Esophagus squamous epithelium (tissue), 5 donors: ENCODE data around the gene CHST3. TPM values are rescaled to one million over a fixed set of nuclear protein-coding genes. Genes with fewer than 3 reads are reported as not detected.

ENCODE experiments used
- DNase-seq: peaks from one replicate; lab custom pipeline; 2025; lab: John Stamatoyannopoulos, UW
- H3K27ac ChIP-seq, 4 donors: fragments of 200-600 bp; sonication (generic); one replicate each; pipeline ENCODE4 v1.5.1; 2016 to 2019; ENCODE audit warnings: mild to moderate bottlenecking in 1 of 4
- H3K27me3 ChIP-seq, 4 donors: fragments of 200-600 bp; sonication (generic); 1 replicate in 3 of 4; 2 replicates in 1 of 4; pipeline versions ENCODE4 v1.5.1 to v1.6.0; 2017 to 2021; ENCODE audit warnings: antibody characterized with exemption in 1 of 4
- H3K36me3 ChIP-seq, 3 donors: fragments of 200-600 bp; sonication (generic); one replicate each; pipeline ENCODE4 v1.5.1; 2016 to 2019
- H3K4me1 ChIP-seq, 3 donors: fragments of 200-600 bp; sonication (generic); one replicate each; pipeline ENCODE4 v1.5.1; 2017 to 2019
- H3K4me3 ChIP-seq, 4 donors: fragments of 200-600 bp; sonication (generic); 1 replicate in 3 of 4; 2 replicates in 1 of 4; pipeline ENCODE4 v1.5.1; 2016 to 2019; ENCODE audit warnings: mild to moderate bottlenecking in 2 of 4, moderate library complexity in 1 of 4
- H3K9me3 ChIP-seq, 3 donors: fragments of 200-600 bp; sonication (generic); one replicate each; pipeline ENCODE4 v1.5.1; 2016 to 2019
- POLR2A ChIP-seq, 4 donors: fragments of 450-650 bp; IDR thresholded peaks; one replicate each; pipeline ENCODE4 v1.6.1; 2017; ENCODE audit warnings: antibody characterized with exemption in 4 of 4, mild to moderate bottlenecking in 4 of 4, moderate library complexity in 3 of 4
- WGBS, 2 donors: methylation state at CpG; one replicate each; pipeline ENCODE4 v1.1.5; 2018; 5-methylcytosine and 5-hydroxymethylcytosine counted together
- intact Hi-C: fragments of 100-400 bp; cut with DNase I; formaldehyde crosslinking; loops from one replicate; pipeline ENCODE4 v1.15.0; 2022
- total RNA-seq, 4 donors: library from RNA; depleted of rRNA; stranded (reverse); fragments of >200 nt; gene quantifications; one replicate each; pipeline ENCODE4 v1.1.0, GENCODE V29; 2016
- TF ChIP-seq, protein P1 (sequence below), 6 experiments: fragments of 450-650 bp in 4 of 6; fragments of 200-600 bp in 2 of 6; sonication (generic) in 2 of 6; IDR thresholded peaks; one replicate each; pipeline ENCODE4 v1.5.1; 2016 to 2019; ENCODE audit warnings: antibody characterized with exemption in 6 of 6, mild to moderate bottlenecking in 4 of 6, moderate library complexity in 4 of 6
- donor health status: DM: yes; HTN: yes; CAD: no.

The CHST3 gene
- total RNA-seq, 4 donors from 2014 or later = 5.3 to 15.4 (median 9.6) TPM

DNA sequence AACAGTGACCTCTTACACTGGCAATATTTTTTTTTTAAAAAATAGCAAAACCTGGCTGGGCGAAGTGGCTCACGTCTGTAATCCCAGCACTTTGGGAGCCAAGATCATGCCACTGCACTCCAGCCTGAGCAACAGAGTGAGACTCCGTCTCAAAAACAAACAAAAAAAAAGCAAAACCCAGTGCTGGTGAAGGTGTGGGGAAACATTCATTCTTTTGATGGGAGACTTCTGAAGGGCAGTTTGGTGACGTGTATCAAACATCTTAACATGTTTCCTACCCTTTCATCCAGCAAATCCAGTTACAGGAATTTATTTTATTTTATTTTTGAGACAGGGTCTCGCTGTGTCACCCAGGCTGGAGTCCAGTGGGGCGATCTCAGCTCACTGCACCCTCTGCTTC, 58.0 kb downstream of the CHST3 start:
- 79 to 85% methylated on average over 6 of the region's 6 CpGs for WGBS, 2 donors
- intact Hi-C loops = no loop called here
- H3K27ac ChIP-seq = no peak overlapping the region
- no peak overlapping the region for H3K4me3 ChIP-seq
- no peaks in the 10 kb centered on the region for H3K27me3 ChIP-seq
- H3K9me3 ChIP-seq = no peaks in the 10 kb centered on the region
- peaks cover 0 to 35% (median 12%) of the 10 kb centered on the region in 3 donors for H3K4me1 ChIP-seq
- no peak for TF ChIP-seq POLR2A (IDR thresholded peaks at IDR 0.05)
- TF ChIP-seq, protein P1, sequence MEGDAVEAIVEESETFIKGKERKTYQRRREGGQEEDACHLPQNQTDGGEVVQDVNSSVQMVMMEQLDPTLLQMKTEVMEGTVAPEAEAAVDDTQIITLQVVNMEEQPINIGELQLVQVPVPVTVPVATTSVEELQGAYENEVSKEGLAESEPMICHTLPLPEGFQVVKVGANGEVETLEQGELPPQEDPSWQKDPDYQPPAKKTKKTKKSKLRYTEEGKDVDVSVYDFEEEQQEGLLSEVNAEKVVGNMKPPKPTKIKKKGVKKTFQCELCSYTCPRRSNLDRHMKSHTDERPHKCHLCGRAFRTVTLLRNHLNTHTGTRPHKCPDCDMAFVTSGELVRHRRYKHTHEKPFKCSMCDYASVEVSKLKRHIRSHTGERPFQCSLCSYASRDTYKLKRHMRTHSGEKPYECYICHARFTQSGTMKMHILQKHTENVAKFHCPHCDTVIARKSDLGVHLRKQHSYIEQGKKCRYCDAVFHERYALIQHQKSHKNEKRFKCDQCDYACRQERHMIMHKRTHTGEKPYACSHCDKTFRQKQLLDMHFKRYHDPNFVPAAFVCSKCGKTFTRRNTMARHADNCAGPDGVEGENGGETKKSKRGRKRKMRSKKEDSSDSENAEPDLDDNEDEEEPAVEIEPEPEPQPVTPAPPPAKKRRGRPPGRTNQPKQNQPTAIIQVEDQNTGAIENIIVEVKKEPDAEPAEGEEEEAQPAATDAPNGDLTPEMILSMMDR (IDR thresholded peaks at IDR 0.05) = no peak
- H3K36me3 ChIP-seq = no peaks in the 10 kb centered on the region
- DNase-seq = no peak

DNA sequence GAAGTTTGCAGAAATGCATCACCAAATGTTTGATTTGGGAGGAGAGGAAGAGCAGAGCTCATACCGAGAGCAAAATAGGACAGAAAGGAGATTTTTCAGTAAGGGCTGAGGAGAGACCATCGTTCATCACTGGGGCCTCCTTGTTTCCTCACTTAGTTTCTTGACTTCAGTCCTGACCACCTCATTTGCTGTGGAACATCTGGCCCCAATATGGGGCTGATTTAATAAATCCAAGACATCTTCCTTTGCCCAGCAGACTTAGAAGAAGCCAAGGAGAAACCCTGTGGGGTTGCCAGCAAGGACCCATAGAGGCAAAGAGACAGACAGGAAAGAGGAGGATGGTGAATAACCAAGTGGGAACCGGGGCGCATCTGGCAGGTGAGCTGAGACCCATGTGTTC, 60.4 kb downstream of the CHST3 start:
- Histone ChIP-seq H3K27ac (no peak overlapping the region), H3K4me3 (no peak overlapping the region), H3K36me3 (no peaks in the 10 kb centered on the region), H3K4me1 (peaks cover 0 to 40% (median 5%) of the 10 kb centered on the region in 3 donors), H3K9me3 (no peaks in the 10 kb centered on the region), H3K27me3 (no peaks in the 10 kb centered on the region)
- DNase-seq = no peak
- intact Hi-C loops = no loop called here
- WGBS, 2 donors = 72 to 90% methylated on average over 4 of the region's 4 CpGs
- TF ChIP-seq POLR2A (IDR thresholded peaks at IDR 0.05) = no peak
- TF ChIP-seq, protein P1 (IDR thresholded peaks at IDR 0.05) = no peak

DNA sequence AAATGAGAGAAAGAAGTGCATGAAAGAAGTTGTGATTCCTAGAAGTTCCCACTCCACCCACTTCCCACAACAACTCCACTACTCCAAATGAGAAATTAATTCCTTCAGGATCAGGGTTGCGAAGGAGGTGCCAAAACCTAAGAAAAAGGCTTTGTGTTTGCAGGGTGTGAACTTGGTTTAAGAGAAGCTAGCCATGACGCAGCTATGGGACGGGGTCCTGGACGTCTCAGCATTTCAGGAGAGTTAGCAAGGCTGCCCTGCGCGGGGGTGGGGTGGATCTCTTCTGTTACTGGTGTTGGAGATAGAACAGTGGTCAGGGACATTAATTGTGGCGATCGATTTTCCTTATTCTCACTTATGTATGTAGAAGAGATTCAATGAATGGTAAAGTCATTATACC, 61.2 kb downstream of the CHST3 start:
- Histone ChIP-seq H3K27ac (no peak overlapping the region), H3K4me1 (peaks cover 0 to 40% (median 5%) of the 10 kb centered on the region in 3 donors), H3K27me3 (no peaks in the 10 kb centered on the region), H3K9me3 (no peaks in the 10 kb centered on the region), H3K4me3 (no peak overlapping the region), H3K36me3 (no peaks in the 10 kb centered on the region)
- TF ChIP-seq, protein P1 (IDR thresholded peaks at IDR 0.05) = no peak
- TF ChIP-seq POLR2A (IDR thresholded peaks at IDR 0.05) = no peak
- WGBS, 2 donors = 87 to 92% methylated on average over 8 of the region's 8 CpGs
- DNase-seq = no peak
- intact Hi-C loops = no loop called here

DNA sequence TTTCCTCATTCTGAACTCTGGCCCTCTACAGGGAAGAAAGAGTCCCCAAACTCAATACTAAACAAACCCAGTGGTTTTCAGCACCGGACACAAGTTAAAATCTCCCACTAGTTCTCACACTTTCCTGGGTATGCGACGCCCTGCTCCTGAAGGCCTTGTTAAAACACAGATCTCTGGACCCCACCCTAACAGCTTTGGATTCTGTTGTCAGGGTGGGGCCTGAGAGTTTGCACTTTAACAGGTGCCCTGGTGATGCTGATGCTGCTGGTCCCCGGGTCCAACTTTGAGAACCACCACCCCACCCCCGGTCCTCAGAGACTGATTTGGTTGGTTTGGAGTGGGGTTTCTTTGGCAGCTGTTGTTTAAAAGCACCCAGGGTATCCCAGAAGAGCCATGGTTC, 61.6 kb downstream of the CHST3 start:
- intact Hi-C loops = no loop called here
- 41 to 73% methylated on average over 2 to 5 of the region's 5 CpGs for WGBS, 2 donors
- no peak overlapping the region for H3K27ac ChIP-seq

DNA sequence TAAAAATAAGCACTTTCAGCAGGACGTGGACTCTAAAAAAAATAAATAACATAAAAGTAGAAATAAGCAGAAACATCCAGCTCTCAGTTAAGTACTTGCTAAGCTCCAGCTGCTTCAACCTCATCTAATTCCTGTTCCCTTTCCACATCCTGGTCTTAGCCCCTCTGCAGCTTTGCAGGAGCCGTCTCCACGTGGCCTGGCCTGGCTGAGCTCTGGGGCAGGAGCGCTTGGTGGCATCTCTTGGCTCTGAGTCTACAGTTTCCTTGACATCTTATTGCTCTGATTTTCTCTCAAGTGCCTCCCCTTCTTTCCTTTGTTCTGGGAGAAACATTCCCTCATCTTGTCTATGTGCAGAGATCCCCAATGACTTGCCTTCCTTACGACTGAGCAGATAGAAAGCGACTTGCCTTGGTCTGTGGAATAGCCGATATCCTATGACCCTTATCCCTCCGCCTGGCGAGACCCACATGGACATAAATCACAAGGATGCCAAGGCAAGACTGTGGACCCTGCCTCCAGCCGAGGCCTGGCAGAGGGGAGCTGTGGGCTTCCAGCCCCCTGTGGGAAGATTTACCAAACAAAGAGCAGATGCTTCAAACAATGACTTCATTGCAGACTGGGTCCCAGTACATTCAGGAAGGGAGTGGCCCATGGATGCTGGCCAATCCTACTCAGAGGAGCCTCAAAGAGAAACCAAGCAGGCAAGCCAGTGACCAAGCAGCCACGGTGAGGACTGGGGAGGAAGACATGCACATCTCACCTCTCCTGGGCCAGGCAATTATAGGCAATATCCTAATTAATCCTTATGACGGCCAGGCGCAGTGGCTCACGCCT, 62.3 kb downstream of the CHST3 start:
- DNase-seq = no peak
- Histone ChIP-seq H3K27me3 (peaks cover 0 to 2% (median 0%) of the 10 kb centered on the region in 4 donors), H3K9me3 (no peaks in the 10 kb centered on the region), H3K4me1 (peaks cover 0 to 31% (median 5%) of the 10 kb centered on the region in 3 donors), H3K4me3 (no peak overlapping the region), H3K27ac (peak overlapping the region in 1 of 4 donors; percentile 61), H3K36me3 (no peaks in the 10 kb centered on the region)
- 83 to 84% methylated on average over 8 to 13 of the region's 14 CpGs for WGBS, 2 donors
- intact Hi-C loops = no loop called here
- TF ChIP-seq, protein P1 (IDR thresholded peaks at IDR 0.05) = no peak
- TF ChIP-seq POLR2A (IDR thresholded peaks at IDR 0.05) = no peak

More for the DNA sequence above, 61.6 kb downstream of the CHST3 start:
- TF ChIP-seq, protein P1 (IDR thresholded peaks at IDR 0.05) = no peak
- no peak for TF ChIP-seq POLR2A (IDR thresholded peaks at IDR 0.05)
- no peak overlapping the region for H3K4me3 ChIP-seq
- DNase-seq = no peak
- H3K9me3 ChIP-seq = no peaks in the 10 kb centered on the region
- H3K27me3 ChIP-seq = no peaks in the 10 kb centered on the region
- H3K36me3 ChIP-seq = no peaks in the 10 kb centered on the region
- H3K4me1 ChIP-seq = peaks cover 0 to 37% (median 5%) of the 10 kb centered on the region in 3 donors
